Activated naive CD8-positive, alpha-beta T cell treated with anti-CD3 and anti-CD28 coated beads, Interleukin-2, amount 10 ng/mL, durations not matched to agents 7 days and 5 days (primary cell): ENCODE measurements around the gene NEK4. TPM values are rescaled to one million over a fixed set of nuclear protein-coding genes. Genes with fewer than 3 reads are reported as not detected.
"Not testable (repeated sequence)": the region's sequence is repeated elsewhere in the genome, so short reads cannot be mapped to it uniquely, and the experiment has no call there.

ENCODE experiments used
- ATAC-seq: fragments of 150-1000 bp; cut with Tn5 transposase; one replicate; pipeline ENCODE4 v1.10.0; 2021; ENCODE audit warnings: low read depth, moderate library complexity
- POLR2A ChIA-PET: fragments of 350-600 bp; sonication (Branson Sonifier 250); formaldehyde crosslinking; loops from one replicate; lab custom pipeline; 2021; ENCODE audit warnings: antibody characterized with exemption; lab: Charles Lee
- DNase-seq: peaks from one replicate; pipeline ENCODE4 v3.0.0; 2021
- H3K27ac Mint-ChIP-seq: one replicate; pipeline ENCODE4 v1.8.0; 2022; ENCODE audit warnings: mild to moderate bottlenecking, mixed read lengths
- H3K27me3 Mint-ChIP-seq: one replicate; pipeline ENCODE4 v1.8.0; 2022; ENCODE audit warnings: mild to moderate bottlenecking, moderate library complexity, mixed read lengths
- H3K36me3 Mint-ChIP-seq: one replicate; pipeline ENCODE4 v1.8.0; 2021; ENCODE audit warnings: mild to moderate bottlenecking, mixed read lengths
- H3K4me1 Mint-ChIP-seq: one replicate; pipeline ENCODE4 v1.8.0; 2021; ENCODE audit warnings: mixed read lengths
- H3K4me3 Mint-ChIP-seq: one replicate; pipeline ENCODE4 v1.8.0; 2022; ENCODE audit warnings: mild to moderate bottlenecking, moderate library complexity, mixed read lengths
- H3K9me3 Mint-ChIP-seq: one replicate; pipeline ENCODE4 v1.8.0; 2021; ENCODE audit warnings: mixed read lengths
- total RNA-seq, 2 experiments: library from RNA; stranded (reverse); gene quantifications; one replicate each; pipeline ENCODE4 v1.2.3, GENCODE V29; 2021

The NEK4 gene
- total RNA-seq, 2 experiments from 2014 or later, result 22.4 to 25.1 TPM

DNA sequence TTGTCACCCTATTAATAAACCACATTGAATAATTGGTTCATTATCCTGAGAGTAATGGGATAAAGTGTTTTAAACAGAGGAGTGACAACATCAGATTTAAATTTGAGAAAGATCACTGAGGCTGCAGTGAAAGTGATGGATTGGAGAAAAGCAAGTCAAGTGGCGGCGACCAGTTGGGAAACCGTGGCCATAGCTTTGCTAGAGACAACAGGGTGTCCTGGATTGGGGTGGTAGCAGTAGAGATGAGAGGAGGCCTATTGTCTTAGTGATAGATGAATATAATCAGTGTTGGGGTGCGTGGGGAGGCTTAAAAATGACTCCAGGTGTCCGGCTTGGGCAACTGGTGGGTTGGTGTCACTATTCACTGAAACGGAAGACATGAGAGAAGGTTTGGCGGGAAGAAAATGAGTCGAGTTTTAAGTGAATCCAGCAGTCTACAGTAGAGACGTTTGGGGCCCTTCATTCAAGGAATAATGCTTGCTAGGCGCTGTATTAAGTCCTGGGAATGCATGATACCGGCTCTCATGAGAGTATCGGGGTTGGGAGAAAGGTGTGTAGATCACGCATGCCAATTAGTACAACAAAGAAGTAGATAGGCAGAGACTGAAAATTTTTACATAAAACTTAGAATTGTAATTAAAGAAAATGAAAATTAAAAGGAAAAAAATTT lies 819 bp downstream of the NEK4 start:
- peaks cover 3% of the 10 kb centered on the region for H3K36me3 Mint-ChIP-seq
- ATAC-seq, result no peak
- POLR2A ChIA-PET, result interaction anchor here (0.6 to 2.5 kb wide), 5 partner anchors 10 to 1270 kb away, joined by 3 to 6 read pairs (median 4); partner anchors contain the start of genes DCAF1, GLT8D1, SPCS1 and UQCC5
- no peaks in the 10 kb centered on the region for H3K9me3 Mint-ChIP-seq
- H3K27ac Mint-ChIP-seq, result peak overlapping the region; percentile 80
- H3K4me3 Mint-ChIP-seq, result peak overlapping the region; percentile 94
- H3K27me3 Mint-ChIP-seq, result peaks cover 2% of the 10 kb centered on the region
- H3K4me1 Mint-ChIP-seq, result peaks cover 24% of the 10 kb centered on the region
- no peak for DNase-seq

GRCh38 chr3:52763466-52763865 lies 7.3 kb downstream of the NEK4 start:
- POLR2A ChIA-PET, result no interaction called here
- H3K27me3 Mint-ChIP-seq, result no peaks in the 10 kb centered on the region
- H3K4me3 Mint-ChIP-seq, result no peak overlapping the region
- ATAC-seq, result no peak
- H3K4me1 Mint-ChIP-seq, result peaks cover 3% of the 10 kb centered on the region
- H3K9me3 Mint-ChIP-seq, result no peaks in the 10 kb centered on the region
- H3K36me3 Mint-ChIP-seq, result peaks cover 23% of the 10 kb centered on the region
- DNase-seq, result no peak
- no peak overlapping the region for H3K27ac Mint-ChIP-seq

DNA sequence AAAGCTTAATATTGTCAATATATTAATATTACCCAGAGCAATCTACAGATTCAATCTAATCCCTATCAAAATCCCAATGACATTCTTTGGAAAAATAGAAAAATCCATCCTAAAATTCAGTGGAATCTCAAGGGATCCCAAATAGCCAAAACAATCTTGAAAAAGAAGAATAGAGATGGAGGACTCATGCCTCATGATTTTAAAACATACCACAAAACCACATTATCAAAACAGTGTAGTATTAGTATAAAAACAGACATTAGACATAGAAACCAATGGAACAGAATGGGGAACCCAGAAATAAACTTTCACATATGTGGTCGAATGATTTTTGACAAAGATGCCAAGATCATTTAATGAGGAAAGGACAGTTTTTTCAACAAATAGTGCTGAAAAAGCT lies 14.6 kb downstream of the NEK4 start:
- DNase-seq, result no peak
- Mint-ChIP-seq H3K4me3 (no peak overlapping the region), H3K27me3 (no peaks in the 10 kb centered on the region), H3K9me3 (no peaks in the 10 kb centered on the region), H3K27ac (no peak overlapping the region), H3K4me1 (no peaks in the 10 kb centered on the region), H3K36me3 (peaks cover 19% of the 10 kb centered on the region)
- ATAC-seq, result no peak
- POLR2A ChIA-PET, result no interaction called here

GRCh38 chr3:52754373-52754772 lies 16.4 kb downstream of the NEK4 start:
- ATAC-seq, result no peak
- H3K4me1 Mint-ChIP-seq, result no peaks in the 10 kb centered on the region
- H3K27ac Mint-ChIP-seq, result no peak overlapping the region
- H3K36me3 Mint-ChIP-seq, result peaks cover 11% of the 10 kb centered on the region
- H3K4me3 Mint-ChIP-seq, result no peak overlapping the region
- H3K27me3 Mint-ChIP-seq, result no peaks in the 10 kb centered on the region
- POLR2A ChIA-PET, result no interaction called here
- H3K9me3 Mint-ChIP-seq, result no peaks in the 10 kb centered on the region
- no peak for DNase-seq

DNA sequence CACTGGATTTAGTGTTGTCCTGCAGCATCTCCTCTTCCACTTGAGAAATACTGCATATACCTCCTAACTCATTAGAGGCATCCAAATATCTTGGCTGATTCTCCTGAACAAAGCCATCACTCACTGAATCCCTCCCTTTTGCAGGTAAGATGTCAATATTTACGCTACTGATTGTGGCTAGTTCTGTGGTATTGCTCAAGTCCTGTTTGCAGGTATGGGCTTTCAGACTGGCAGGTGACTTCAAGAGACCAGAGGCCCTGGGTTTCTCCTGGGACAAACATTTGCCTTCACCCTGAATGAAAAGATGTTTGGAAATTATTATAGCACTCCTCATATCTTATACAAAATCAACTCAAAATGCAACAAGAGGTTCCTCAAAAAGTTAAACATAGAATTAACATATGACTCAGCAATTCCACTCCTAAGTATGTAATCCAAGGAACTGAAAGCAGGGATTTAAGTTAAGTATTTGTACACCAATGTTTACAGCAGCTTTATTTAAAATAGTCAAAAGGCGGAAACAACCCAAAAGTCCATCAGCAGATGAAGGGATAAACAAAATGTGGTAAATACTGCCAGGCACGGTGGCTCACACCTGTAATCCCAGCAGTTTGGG lies 18.6 kb downstream of the NEK4 start:
- Mint-ChIP-seq H3K4me1 (no peaks in the 10 kb centered on the region), H3K27ac (no peak overlapping the region), H3K4me3 (no peak overlapping the region), H3K9me3 (no peaks in the 10 kb centered on the region), H3K36me3 (peaks cover 12% of the 10 kb centered on the region), H3K27me3 (no peaks in the 10 kb centered on the region)
- DNase-seq (no peak), ATAC-seq (no peak)
- POLR2A ChIA-PET, result no interaction called here

DNA sequence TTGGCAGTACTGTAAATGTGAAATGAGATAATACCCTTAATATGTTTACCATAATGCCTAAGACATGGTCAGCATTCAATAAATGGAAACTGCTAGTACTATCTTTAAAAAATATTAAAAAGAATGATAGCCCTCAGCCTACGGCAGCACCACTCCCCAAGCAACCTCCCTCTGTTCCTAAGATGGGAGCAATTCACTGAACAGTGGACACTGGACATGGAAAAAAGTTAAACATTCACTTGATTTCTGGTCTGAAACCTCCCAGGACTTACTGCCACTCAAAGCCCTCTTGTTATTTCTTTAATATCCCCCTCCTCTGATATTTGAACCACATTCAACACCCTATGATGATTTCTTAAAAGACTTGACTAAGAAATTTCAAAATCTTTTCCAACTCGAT lies 27.0 kb downstream of the NEK4 start:
- H3K36me3 Mint-ChIP-seq, result peaks cover 18% of the 10 kb centered on the region
- ATAC-seq (no peak), DNase-seq (no peak)
- POLR2A ChIA-PET, result no interaction called here
- H3K27ac Mint-ChIP-seq, result no peak overlapping the region
- H3K4me3 Mint-ChIP-seq, result no peak overlapping the region
- H3K9me3 Mint-ChIP-seq, result no peaks in the 10 kb centered on the region
- no peaks in the 10 kb centered on the region for H3K27me3 Mint-ChIP-seq
- H3K4me1 Mint-ChIP-seq, result no peaks in the 10 kb centered on the region

DNA sequence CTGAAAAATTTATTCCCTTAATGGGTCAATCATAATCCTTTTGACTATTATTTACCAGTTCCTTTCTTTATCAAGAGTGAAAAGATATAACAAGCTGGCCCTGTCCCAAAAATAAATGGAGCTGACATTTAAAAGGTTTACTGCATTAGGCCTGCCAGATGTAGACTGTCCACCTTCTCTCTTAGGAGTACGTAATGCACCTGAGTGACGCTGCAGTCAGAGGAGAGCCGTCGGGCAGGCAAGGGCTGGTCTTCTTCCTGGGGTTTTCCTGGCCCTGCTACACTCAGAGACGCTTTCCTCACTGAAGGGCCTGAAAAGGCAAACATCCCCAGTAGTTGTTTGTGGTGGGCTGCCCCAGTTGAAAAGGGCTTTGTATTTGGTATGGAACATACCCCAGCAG lies 27.6 kb downstream of the NEK4 start:
- DNase-seq (no peak), ATAC-seq (no peak)
- Mint-ChIP-seq H3K9me3 (no peaks in the 10 kb centered on the region), H3K36me3 (peaks cover 14% of the 10 kb centered on the region), H3K27me3 (no peaks in the 10 kb centered on the region), H3K4me1 (no peaks in the 10 kb centered on the region), H3K4me3 (no peak overlapping the region), H3K27ac (no peak overlapping the region)
- POLR2A ChIA-PET, result no interaction called here

GRCh38 chr3:52742418-52743041 lies 28.2 kb downstream of the NEK4 start:
- no peaks in the 10 kb centered on the region for H3K9me3 Mint-ChIP-seq
- no peak overlapping the region for H3K4me3 Mint-ChIP-seq
- H3K4me1 Mint-ChIP-seq, result no peaks in the 10 kb centered on the region
- peaks cover 13% of the 10 kb centered on the region for H3K36me3 Mint-ChIP-seq
- no peaks in the 10 kb centered on the region for H3K27me3 Mint-ChIP-seq
- H3K27ac Mint-ChIP-seq, result no peak overlapping the region
- POLR2A ChIA-PET, result no interaction called here
- ATAC-seq (peak; percentile 39), DNase-seq (no peak)

- H3K36me3 Mint-ChIP-seq, result peaks cover 17% of the 10 kb centered on the region
- H3K4me3 Mint-ChIP-seq, result no peak overlapping the region
- H3K4me1 Mint-ChIP-seq, result no peaks in the 10 kb centered on the region
- no peaks in the 10 kb centered on the region for H3K9me3 Mint-ChIP-seq
- H3K27me3 Mint-ChIP-seq, result no peaks in the 10 kb centered on the region
- POLR2A ChIA-PET, result no interaction called here
- DNase-seq, result no peak
- no peak for ATAC-seq
- no peak overlapping the region for H3K27ac Mint-ChIP-seq
Observed at GRCh38 chr3:52739730-52740129, 31.0 kb downstream of the NEK4 start.

- POLR2A ChIA-PET, result no interaction called here
- ATAC-seq (no peak), DNase-seq (no peak)
- Mint-ChIP-seq H3K9me3 (peaks cover 24% of the 10 kb centered on the region), H3K36me3 (peaks cover 69% of the 10 kb centered on the region), H3K27me3 (no peaks in the 10 kb centered on the region), H3K27ac (no peak overlapping the region), H3K4me1 (peaks cover 6% of the 10 kb centered on the region), H3K4me3 (no peak overlapping the region)
Observed at GRCh38 chr3:52733256-52733891, 37.4 kb downstream of the NEK4 start.

GRCh38 chr3:52731590-52731989 lies 39.1 kb downstream of the NEK4 start:
- Mint-ChIP-seq H3K4me1 (peaks cover 6% of the 10 kb centered on the region), H3K4me3 (no peak overlapping the region), H3K36me3 (peaks cover 74% of the 10 kb centered on the region), H3K27ac (no peak overlapping the region), H3K9me3 (peaks cover 25% of the 10 kb centered on the region), H3K27me3 (no peaks in the 10 kb centered on the region)
- ATAC-seq (no peak), DNase-seq (no peak)
- POLR2A ChIA-PET, result no interaction called here

- Mint-ChIP-seq H3K9me3 (peaks cover 25% of the 10 kb centered on the region), H3K27me3 (no peaks in the 10 kb centered on the region), H3K27ac (peak overlapping the region; percentile 53), H3K4me1 (peaks cover 6% of the 10 kb centered on the region), H3K4me3 (peak overlapping the region; percentile 2), H3K36me3 (peaks cover 71% of the 10 kb centered on the region)
- POLR2A ChIA-PET, result no interaction called here
- DNase-seq, result no peak
- ATAC-seq, result peak; percentile 65
Observed at GRCh38 chr3:52730681-52731080, 40.1 kb downstream of the NEK4 start.

DNA sequence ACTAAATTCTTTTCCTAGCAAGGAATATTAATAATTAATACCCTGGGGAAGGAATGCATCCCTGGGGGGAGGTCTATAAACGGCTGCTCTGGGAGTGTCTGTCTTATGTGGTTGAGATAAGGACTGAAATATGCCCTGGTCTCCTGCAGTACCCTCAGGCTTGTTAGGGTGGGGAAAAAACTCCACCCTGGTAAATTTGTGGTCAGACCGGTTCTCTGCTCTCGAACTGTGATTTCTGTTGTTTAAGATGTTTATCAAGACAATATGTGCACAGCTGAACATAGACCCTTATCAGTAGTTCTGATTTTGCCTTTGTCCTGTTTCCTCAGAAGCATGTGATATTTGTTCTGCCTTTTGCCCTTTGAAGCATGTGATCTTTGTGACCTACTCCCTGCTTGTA lies 42.0 kb downstream of the NEK4 start:
- ATAC-seq, H3K4me1 Mint-ChIP-seq, H3K27me3 Mint-ChIP-seq, DNase-seq, H3K4me3 Mint-ChIP-seq, H3K27ac Mint-ChIP-seq, POLR2A ChIA-PET: not testable (repeated sequence)
- Mint-ChIP-seq H3K9me3 (peaks cover 25% of the 10 kb centered on the region), H3K36me3 (peaks cover 59% of the 10 kb centered on the region)
